Panc1 (cell line): Measurements from ENCODE around the gene OR2D3. TPM values are rescaled to one million over a fixed set of nuclear protein-coding genes. Genes with fewer than 3 reads are reported as not detected.
"Not testable (repeated sequence)": the region's sequence is repeated elsewhere in the genome, so short reads cannot be mapped to it uniquely, and the experiment has no call there.

ENCODE experiments used
- ATAC-seq: fragments of 200-7000 bp; cut with Tn5 transposase; 2 replicates; pipeline ENCODE4 v1.9.1; 2020; ENCODE audit warnings: mild to moderate bottlenecking, moderate library complexity
- BruUV-seq: library from RNA; stranded (reverse); fragments of 400-500 nt; replicated peaks from 2 replicates; lab custom pipeline; 2021; lab: Mats Ljungman, UMichigan
- CTCF ChIA-PET: fragments of 300-600 bp; sonication (Branson Sonifier 250); formaldehyde crosslinking; loops from one replicate; lab custom pipeline; 2022; ENCODE audit warnings: antibody characterized with exemption; lab: Charles Lee
- POLR2A ChIA-PET: fragments of 300-600 bp; sonication (Branson Sonifier 250); formaldehyde crosslinking; loops from one replicate; lab custom pipeline; 2022; ENCODE audit warnings: antibody characterized with exemption; lab: Charles Lee
- DNase-seq: peaks from one replicate; pipeline ENCODE4 v3.0.0-alpha.2; 2010; ENCODE audit warnings: low read depth, low spot score
- H3K27ac ChIP-seq: 2 replicates; pipeline ENCODE4 v1.5.1; 2011; ENCODE audit warnings: mild to moderate bottlenecking, low read length, inconsistent platforms
- H3K27me3 ChIP-seq: fragments of 200-500 bp; sonication (Bioruptor generic); 2 replicates; pipeline ENCODE4 v1.6.0; 2014; ENCODE audit warnings: low read length, inconsistent platforms; ENCODE audit not compliant: control insufficient read depth, insufficient read depth
- H3K36me3 ChIP-seq: fragments of 200-500 bp; sonication (Bioruptor generic); 2 replicates; pipeline ENCODE4 v1.5.1; 2014; ENCODE audit warnings: inconsistent platforms, mild to moderate bottlenecking, low read length, moderate library complexity; ENCODE audit not compliant: control insufficient read depth, insufficient read depth
- H3K4me1 ChIP-seq: 2 replicates; pipeline ENCODE4 v1.5.1; 2011; ENCODE audit warnings: inconsistent platforms, mild to moderate bottlenecking, low read length, moderate library complexity; ENCODE audit not compliant: control insufficient read depth, insufficient read depth
- H3K4me3 ChIP-seq, 2 experiments: 2 replicates each; pipeline ENCODE4 v1.5.1; 2011 to 2012; ENCODE audit warnings: low read depth in 2 of 2, low read length in 2 of 2, mild to moderate bottlenecking in 2 of 2, inconsistent platforms in 1 of 2, moderate library complexity in 1 of 2
- H3K9me3 ChIP-seq: fragments of 200-500 bp; sonication (Bioruptor generic); 2 replicates; pipeline ENCODE4 v1.5.1; 2014; ENCODE audit warnings: low read depth, mild to moderate bottlenecking, inconsistent platforms, low read length, moderate library complexity; ENCODE audit not compliant: control insufficient read depth, insufficient read depth
- POLR2AphosphoS5 ChIP-seq: IDR thresholded peaks from 2 replicates; pipeline ENCODE4 v1.6.1; 2012; ENCODE audit warnings: mild to moderate bottlenecking, low read depth, low read length, moderate library complexity
- REST ChIP-seq, 2 experiments: IDR thresholded peaks; 2 replicates each; pipeline ENCODE4 v1.6.1; 2011 to 2012; ENCODE audit warnings: low read depth in 2 of 2, control low read depth in 1 of 2, low read length in 1 of 2, mild to moderate bottlenecking in 1 of 2, moderate library complexity in 1 of 2; ENCODE audit not compliant: insufficient read depth in 1 of 2
- SIN3A ChIP-seq: IDR thresholded peaks from 2 replicates; pipeline ENCODE4 v1.6.1; 2012; ENCODE audit warnings: low read depth, mild to moderate bottlenecking, low read length, moderate library complexity, borderline replicate concordance; ENCODE audit not compliant: insufficient read depth
- TCF7L2 ChIP-seq: IDR thresholded peaks from 2 replicates; pipeline ENCODE4 v1.6.1; 2011; ENCODE audit warnings: mild to moderate bottlenecking, low read depth, low read length, inconsistent platforms
- in situ Hi-C: cut with HindIII; loops from 2 replicates; pipeline ENCODE4 v1.10.0; 2016; ENCODE audit warnings: low sequenced_read_pairs, low pct_unique_long_range_greater_than_20kb
- intact Hi-C: fragments of 100-400 bp; cut with micrococcal nuclease; formaldehyde crosslinking; loops from one replicate; pipeline ENCODE4 v1.10.0; 2022; ENCODE audit not compliant: unreplicated experiment
- total RNA-seq: library from RNA; stranded (reverse); gene quantifications from one replicate; pipeline ENCODE4 v1.2.1, GENCODE V29; 2021; ENCODE audit not compliant: unreplicated experiment
- TF ChIP-seq, protein P1 (sequence below): fragments of 450-650 bp; IDR thresholded peaks from 2 replicates; pipeline ENCODE4 v1.5.1; 2017; ENCODE audit warnings: mild to moderate bottlenecking

The OR2D3 gene
- total RNA-seq, 1 experiment from 2014 or later: not detected

- no peak for DNase-seq
- ChIA-PET POLR2A (no interaction called here), CTCF (no interaction called here)
- Histone ChIP-seq H3K4me3 (no peak overlapping the region), H3K4me1 (no peaks in the 10 kb centered on the region), H3K36me3 (no peaks in the 10 kb centered on the region), H3K9me3 (no peaks in the 10 kb centered on the region), H3K27me3 (no peaks in the 10 kb centered on the region; the same call in 1 of the 2 replicates), H3K27ac (no peak overlapping the region)
- in situ Hi-C loops: no loop called here
- intact Hi-C loops: no loop called here
- TF ChIP-seq, protein P1, sequence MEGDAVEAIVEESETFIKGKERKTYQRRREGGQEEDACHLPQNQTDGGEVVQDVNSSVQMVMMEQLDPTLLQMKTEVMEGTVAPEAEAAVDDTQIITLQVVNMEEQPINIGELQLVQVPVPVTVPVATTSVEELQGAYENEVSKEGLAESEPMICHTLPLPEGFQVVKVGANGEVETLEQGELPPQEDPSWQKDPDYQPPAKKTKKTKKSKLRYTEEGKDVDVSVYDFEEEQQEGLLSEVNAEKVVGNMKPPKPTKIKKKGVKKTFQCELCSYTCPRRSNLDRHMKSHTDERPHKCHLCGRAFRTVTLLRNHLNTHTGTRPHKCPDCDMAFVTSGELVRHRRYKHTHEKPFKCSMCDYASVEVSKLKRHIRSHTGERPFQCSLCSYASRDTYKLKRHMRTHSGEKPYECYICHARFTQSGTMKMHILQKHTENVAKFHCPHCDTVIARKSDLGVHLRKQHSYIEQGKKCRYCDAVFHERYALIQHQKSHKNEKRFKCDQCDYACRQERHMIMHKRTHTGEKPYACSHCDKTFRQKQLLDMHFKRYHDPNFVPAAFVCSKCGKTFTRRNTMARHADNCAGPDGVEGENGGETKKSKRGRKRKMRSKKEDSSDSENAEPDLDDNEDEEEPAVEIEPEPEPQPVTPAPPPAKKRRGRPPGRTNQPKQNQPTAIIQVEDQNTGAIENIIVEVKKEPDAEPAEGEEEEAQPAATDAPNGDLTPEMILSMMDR: peak; percentile 56; the same call in 1 of the 2 replicates
- TF ChIP-seq POLR2AphosphoS5: no peak
- no peak; the same call in 1 of the 2 replicates for ATAC-seq
- BruUV-seq: no TSS peak
These were observed 20.3 kb upstream of the OR2D3 start for GRCh38 chr11:6900327-6900999.

DNA sequence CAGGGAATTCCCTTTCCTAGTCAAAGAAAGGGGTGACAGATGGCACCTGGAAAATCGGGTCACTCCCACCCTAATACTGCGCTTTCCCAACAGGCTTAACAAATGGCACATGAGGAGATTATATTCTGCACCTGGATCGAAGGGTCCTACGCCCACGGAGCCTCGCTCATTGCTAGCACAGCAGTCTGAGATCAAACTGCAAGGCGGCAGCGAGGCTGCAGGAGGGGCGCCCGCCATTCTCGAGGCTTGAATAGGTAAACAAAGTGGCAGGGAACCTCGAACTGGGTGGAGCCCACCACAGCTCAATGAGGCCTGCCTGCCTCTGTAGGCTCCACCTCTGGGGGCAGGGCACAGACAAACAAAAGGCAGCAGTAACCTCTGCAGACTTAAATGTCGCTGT, 16.0 kb upstream of the OR2D3 start:
- H3K27me3 ChIP-seq, POLR2A ChIA-PET, H3K4me3 ChIP-seq, H3K9me3 ChIP-seq, BruUV-seq, in situ Hi-C loops, H3K4me1 ChIP-seq, intact Hi-C loops, ATAC-seq, H3K36me3 ChIP-seq, DNase-seq, H3K27ac ChIP-seq: not testable (repeated sequence)
- CTCF ChIA-PET: interaction anchor here (1.3 kb wide), 1 partner anchor 92 kb away, joined by 3 read pairs; no protein-coding TSS in a partner anchor

- DNase-seq: no peak
- in situ Hi-C loops: no loop called here
- Histone ChIP-seq H3K27me3 (no peaks in the 10 kb centered on the region), H3K4me3 (no peak overlapping the region), H3K27ac (no peak overlapping the region), H3K4me1 (no peaks in the 10 kb centered on the region), H3K36me3 (no peaks in the 10 kb centered on the region), H3K9me3 (no peaks in the 10 kb centered on the region)
- ChIA-PET POLR2A (no interaction called here), CTCF (no interaction called here)
- TF ChIP-seq TCF7L2: no peak
- ATAC-seq: no peak
- no TSS peak for BruUV-seq
- intact Hi-C loops: no loop called here
These were observed 9.4 kb upstream of the OR2D3 start for GRCh38 chr11:6911378-6911777.

DNA sequence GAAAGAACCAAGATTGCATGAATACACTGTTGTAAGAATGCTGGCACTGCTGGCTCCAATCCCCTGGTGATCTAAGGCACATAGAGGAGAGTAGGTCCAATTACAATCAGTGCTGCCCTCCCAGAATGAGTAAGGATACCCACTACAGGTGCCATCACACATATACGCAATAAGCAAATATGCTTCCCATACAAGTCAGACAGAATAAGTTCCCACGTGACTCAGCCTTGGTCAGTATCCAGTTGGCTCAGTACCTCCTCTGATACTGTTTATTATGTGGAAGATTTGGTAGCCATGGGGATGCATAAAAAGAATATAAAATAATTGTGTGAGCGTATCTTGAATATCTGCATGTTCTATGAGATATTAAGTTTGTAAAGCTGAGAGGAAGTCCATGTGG, 8.9 kb upstream of the OR2D3 start:
- ATAC-seq (peak; percentile 17; the same call in 1 of the 2 replicates), DNase-seq (no peak)
- Histone ChIP-seq H3K4me3 (no peak overlapping the region), H3K9me3 (no peaks in the 10 kb centered on the region), H3K27ac (no peak overlapping the region), H3K36me3 (no peaks in the 10 kb centered on the region), H3K27me3 (no peaks in the 10 kb centered on the region), H3K4me1 (no peaks in the 10 kb centered on the region)
- TF ChIP-seq SIN3A (no peak), TCF7L2 (no peak), REST (IDR thresholded peaks at IDR 0.05; ENCODE audit: insufficient read depth in 1 of 2, low read depth in 2 of 2, low read length in 1 of 2) (no peak), POLR2AphosphoS5 (no peak)
- TF ChIP-seq, protein P1: no peak
- no TSS peak for BruUV-seq
- in situ Hi-C loops (no loop called here), intact Hi-C loops (no loop called here)
- CTCF ChIA-PET: no interaction called here
- POLR2A ChIA-PET: no interaction called here
